PC-9 (cell line): Measurements from ENCODE around the gene FAM32A. TPM values are rescaled to one million over a fixed set of nuclear protein-coding genes. Genes with fewer than 3 reads are reported as not detected.

Experiments used
- BruUV-seq: library from RNA; stranded (reverse); fragments of 400-500 nt; replicated peaks from 2 replicates; lab custom pipeline; 2021; lab: Mats Ljungman, UMichigan
- CTCF ChIA-PET: fragments of 300-600 bp; sonication (Branson Sonifier 250); formaldehyde crosslinking; loops from one replicate; lab custom pipeline; 2022; ENCODE audit warnings: antibody characterized with exemption; lab: Charles Lee
- POLR2A ChIA-PET: fragments of 300-600 bp; sonication (Branson Sonifier 250); formaldehyde crosslinking; loops from one replicate; lab custom pipeline; 2022; ENCODE audit warnings: antibody characterized with exemption; ENCODE audit not compliant: unreplicated experiment; lab: Charles Lee
- DNase-seq, 2 experiments: peaks; one replicate each; pipeline versions ENCODE4 v3.0.0 to v3.0.0-alpha.2; 2015 to 2022; ENCODE audit warnings: mixed read lengths in 1 of 2
- H2AFZ ChIP-seq: fragments of 200-600 bp; sonication (generic); 2 replicates; pipeline ENCODE4 v1.8.1; 2017; ENCODE audit warnings: antibody characterized with exemption
- H3F3A ChIP-seq: fragments of 200-600 bp; sonication (generic); 2 replicates; pipeline ENCODE4 v1.8.1; 2017; ENCODE audit warnings: antibody characterized with exemption, mild to moderate bottlenecking, low read depth; ENCODE audit not compliant: insufficient read depth
- H3K27ac ChIP-seq: fragments of 200-600 bp; sonication (generic); 2 replicates; pipeline ENCODE4 v1.6.1; 2016; ENCODE audit warnings: mixed run types
- H3K27me3 ChIP-seq: fragments of 200-600 bp; sonication (generic); 2 replicates; pipeline ENCODE4 v1.6.1; 2016; ENCODE audit warnings: low read depth, mixed run types; ENCODE audit not compliant: insufficient read depth
- H3K36me3 ChIP-seq: fragments of 200-600 bp; sonication (generic); 2 replicates; pipeline ENCODE4 v1.6.1; 2016; ENCODE audit warnings: low read depth, mixed run types
- H3K4me1 ChIP-seq: fragments of 200-600 bp; sonication (generic); replicated peaks from 2 replicates; pipeline ENCODE4 v1.6.1; 2016; ENCODE audit warnings: mixed run types; ENCODE audit not compliant: insufficient read depth
- H3K4me2 ChIP-seq: fragments of 200-600 bp; sonication (generic); 2 replicates; pipeline ENCODE4 v1.6.1; 2017; ENCODE audit warnings: mixed run types
- H3K4me3 ChIP-seq: fragments of 200-600 bp; sonication (generic); 2 replicates; pipeline ENCODE4 v1.6.1; 2016; ENCODE audit warnings: mixed run types
- H3K79me2 ChIP-seq: fragments of 200-600 bp; sonication (generic); 2 replicates; pipeline ENCODE4 v1.6.1; 2017; ENCODE audit warnings: low read depth, mixed run types
- H3K9me2 ChIP-seq: fragments of 200-600 bp; sonication (generic); 2 replicates; pipeline ENCODE4 v1.8.1; 2017; ENCODE audit warnings: mild to moderate bottlenecking; ENCODE audit not compliant: insufficient read depth
- H3K9me3 ChIP-seq: fragments of 200-600 bp; sonication (generic); 2 replicates; pipeline ENCODE4 v1.8.1; 2016; ENCODE audit warnings: low read depth; ENCODE audit not compliant: insufficient read depth
- H4K20me1 ChIP-seq: fragments of 200-600 bp; sonication (generic); 2 replicates; pipeline ENCODE4 v1.8.1; 2017; ENCODE audit not compliant: insufficient read depth
- EZH2 ChIP-seq: fragments of 200-600 bp; sonication (generic); IDR thresholded peaks from 2 replicates; pipeline ENCODE4 v1.8.0; 2017; ENCODE audit warnings: antibody characterized with exemption, low read depth
- intact Hi-C: fragments of 100-400 bp; cut with micrococcal nuclease; formaldehyde crosslinking; loops from one replicate; pipeline ENCODE4 v1.10.0; 2022; ENCODE audit not compliant: unreplicated experiment
- total RNA-seq: library from RNA; stranded (reverse); gene quantifications from 2 replicates; pipeline ENCODE4 v1.2.3, GENCODE V29; 2021
- TF ChIP-seq, protein P1 (sequence below): fragments of 200-600 bp; sonication (generic); conservative IDR thresholded peaks from 2 replicates; pipeline ENCODE4 v1.6.1; 2017; ENCODE audit warnings: mixed run types, antibody characterized with exemption, mild to moderate bottlenecking, moderate library complexity

The FAM32A gene
- total RNA-seq, 1 experiment from 2014 or later, result 66.5 TPM

DNA sequence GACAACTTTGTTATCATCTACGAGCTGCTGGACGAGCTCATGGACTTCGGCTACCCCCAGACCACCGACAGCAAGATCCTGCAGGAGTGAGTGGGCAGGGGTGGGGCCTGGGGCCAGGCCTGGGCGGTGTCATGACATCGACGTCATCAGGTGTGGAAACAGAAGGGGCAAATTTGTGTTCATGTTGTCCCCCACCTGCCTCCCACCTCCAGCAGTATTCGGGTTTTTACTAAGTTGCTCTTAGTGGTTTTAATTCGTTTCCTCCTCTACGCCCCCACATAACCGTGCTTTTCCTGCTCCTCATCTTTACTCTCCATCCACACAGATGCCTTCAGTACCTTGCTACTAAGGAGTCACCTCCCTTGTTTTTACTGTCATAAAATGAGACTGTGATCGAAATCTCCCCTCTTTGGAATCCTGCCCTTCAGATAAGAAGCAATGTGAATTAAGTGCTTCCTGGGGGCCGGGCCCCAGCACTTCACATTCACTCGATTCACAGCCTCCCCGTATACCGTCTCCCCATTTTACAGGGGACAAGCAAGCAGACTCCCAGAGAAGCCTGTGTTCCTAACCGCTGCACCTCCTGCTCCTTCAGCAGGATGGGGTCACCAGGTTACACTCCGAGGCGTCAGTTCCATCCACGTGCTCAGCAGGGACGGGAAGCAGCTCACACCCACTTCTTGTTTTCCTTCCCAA, 23.0 kb downstream of the FAM32A start:
- ChIA-PET CTCF (no interaction called here), POLR2A (no interaction called here)
- no TSS peak for BruUV-seq
- no peaks in the 10 kb centered on the region; the same call in none of the 2 replicates for H3F3A ChIP-seq
- no peaks in the 10 kb centered on the region; the same call in 1 of the 2 replicates for H4K20me1 ChIP-seq
- H3K79me2 ChIP-seq, result no peaks in the 10 kb centered on the region
- H3K4me3 ChIP-seq, result no peak overlapping the region
- no peak overlapping the region for H3K4me2 ChIP-seq
- no peak overlapping the region for H2AFZ ChIP-seq
- H3K9me3 ChIP-seq, result no peaks in the 10 kb centered on the region
- intact Hi-C loops, result no loop called here
- no peaks in the 10 kb centered on the region for H3K4me1 ChIP-seq
- TF ChIP-seq EZH2, result no peak
- TF ChIP-seq, protein P1, sequence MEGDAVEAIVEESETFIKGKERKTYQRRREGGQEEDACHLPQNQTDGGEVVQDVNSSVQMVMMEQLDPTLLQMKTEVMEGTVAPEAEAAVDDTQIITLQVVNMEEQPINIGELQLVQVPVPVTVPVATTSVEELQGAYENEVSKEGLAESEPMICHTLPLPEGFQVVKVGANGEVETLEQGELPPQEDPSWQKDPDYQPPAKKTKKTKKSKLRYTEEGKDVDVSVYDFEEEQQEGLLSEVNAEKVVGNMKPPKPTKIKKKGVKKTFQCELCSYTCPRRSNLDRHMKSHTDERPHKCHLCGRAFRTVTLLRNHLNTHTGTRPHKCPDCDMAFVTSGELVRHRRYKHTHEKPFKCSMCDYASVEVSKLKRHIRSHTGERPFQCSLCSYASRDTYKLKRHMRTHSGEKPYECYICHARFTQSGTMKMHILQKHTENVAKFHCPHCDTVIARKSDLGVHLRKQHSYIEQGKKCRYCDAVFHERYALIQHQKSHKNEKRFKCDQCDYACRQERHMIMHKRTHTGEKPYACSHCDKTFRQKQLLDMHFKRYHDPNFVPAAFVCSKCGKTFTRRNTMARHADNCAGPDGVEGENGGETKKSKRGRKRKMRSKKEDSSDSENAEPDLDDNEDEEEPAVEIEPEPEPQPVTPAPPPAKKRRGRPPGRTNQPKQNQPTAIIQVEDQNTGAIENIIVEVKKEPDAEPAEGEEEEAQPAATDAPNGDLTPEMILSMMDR, result no peak
- H3K9me2 ChIP-seq, result no peaks in the 10 kb centered on the region
- no peaks in the 10 kb centered on the region for H3K27me3 ChIP-seq
- no peak for DNase-seq
- H3K36me3 ChIP-seq, result no peaks in the 10 kb centered on the region
- H3K27ac ChIP-seq, result no peak overlapping the region

GRCh38 chr19:16208847-16209665, 23.8 kb downstream of the FAM32A start:
- H3F3A ChIP-seq, result no peaks in the 10 kb centered on the region; the same call in none of the 2 replicates
- H3K4me3 ChIP-seq, result no peak overlapping the region
- no peak overlapping the region for H2AFZ ChIP-seq
- H3K27me3 ChIP-seq, result no peaks in the 10 kb centered on the region
- H3K36me3 ChIP-seq, result no peaks in the 10 kb centered on the region
- POLR2A ChIA-PET, result no interaction called here
- H3K4me1 ChIP-seq, result no peaks in the 10 kb centered on the region
- TF ChIP-seq EZH2, result no peak
- CTCF ChIA-PET, result no interaction called here
- no peaks in the 10 kb centered on the region for H3K79me2 ChIP-seq
- intact Hi-C loops, result no loop called here
- no peaks in the 10 kb centered on the region for H3K9me2 ChIP-seq
- BruUV-seq, result no TSS peak
- no peaks in the 10 kb centered on the region for H3K9me3 ChIP-seq
- no peak for DNase-seq
- no peak overlapping the region for H3K4me2 ChIP-seq
- no peak overlapping the region for H3K27ac ChIP-seq
- peaks cover 3% of the 10 kb centered on the region for H4K20me1 ChIP-seq

DNA sequence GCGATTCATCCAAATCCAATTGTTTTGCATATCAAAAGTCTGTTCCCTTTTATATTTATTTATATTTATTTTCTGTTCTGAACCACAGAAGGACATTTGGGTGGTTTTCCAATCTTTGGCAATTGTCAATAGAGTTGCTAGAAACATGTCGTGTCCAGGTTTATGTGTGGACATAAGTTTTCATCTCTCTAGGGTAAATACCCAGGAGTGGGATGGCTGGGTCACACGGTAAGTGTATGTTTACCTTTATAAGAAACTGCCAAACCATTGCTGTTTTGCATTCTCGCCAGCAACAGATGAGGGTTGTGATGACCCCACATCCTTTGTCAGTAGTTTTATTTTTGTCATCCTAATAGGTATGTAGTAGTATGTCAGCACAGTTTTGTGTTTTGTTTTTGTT, 25.0 kb downstream of the FAM32A start:
- intact Hi-C loops, result no loop called here
- H3F3A ChIP-seq, result no peaks in the 10 kb centered on the region; the same call in none of the 2 replicates
- no peaks in the 10 kb centered on the region for H3K9me2 ChIP-seq
- H3K4me2 ChIP-seq, result no peak overlapping the region
- CTCF ChIA-PET, result no interaction called here
- no peak for DNase-seq
- H3K9me3 ChIP-seq, result no peaks in the 10 kb centered on the region
- no peaks in the 10 kb centered on the region for H3K27me3 ChIP-seq
- no TSS peak for BruUV-seq
- H3K36me3 ChIP-seq, result no peaks in the 10 kb centered on the region
- H3K79me2 ChIP-seq, result no peaks in the 10 kb centered on the region
- TF ChIP-seq, protein P1, result no peak
- no peak overlapping the region for H3K27ac ChIP-seq
- H2AFZ ChIP-seq, result no peak overlapping the region
- POLR2A ChIA-PET, result no interaction called here
- H4K20me1 ChIP-seq, result peaks cover 3% of the 10 kb centered on the region
- H3K4me1 ChIP-seq, result no peaks in the 10 kb centered on the region
- H3K4me3 ChIP-seq, result no peak overlapping the region
